Neutrophil (primary cell): ENCODE measurements around the gene OR4D6.
"Not testable (repeated sequence)": the region's sequence is repeated elsewhere in the genome, so short reads cannot be mapped to it uniquely, and the experiment has no call there.

Experiments used
- H3K27ac ChIP-seq: fragments of 200-600 bp; sonication (generic); 2 replicates; pipeline ENCODE4 v1.5.1; 2016; ENCODE audit warnings: mild to moderate bottlenecking, moderate library complexity
- H3K27me3 ChIP-seq: fragments of 200-600 bp; sonication (generic); 2 replicates; pipeline ENCODE4 v1.6.0; 2016; ENCODE audit warnings: mild to moderate bottlenecking
- H3K36me3 ChIP-seq: fragments of 200-600 bp; sonication (generic); 2 replicates; pipeline ENCODE4 v1.5.1; 2017
- H3K4me1 ChIP-seq, 2 experiments: fragments of 200-600 bp in 1 of 2; sonication (generic) in 1 of 2; 1 replicate in 1 of 2; 2 replicates in 1 of 2; pipeline versions ENCODE4 v1.5.1 to v1.6.1; 2013 to 2016; ENCODE audit warnings: low read depth in 1 of 2, low read length in 1 of 2, mild to moderate bottlenecking in 1 of 2, moderate library complexity in 1 of 2; ENCODE audit not compliant: control insufficient read depth in 1 of 2, insufficient read depth in 1 of 2
- H3K4me3 ChIP-seq, 2 experiments: fragments of 200-600 bp in 1 of 2; sonication (generic) in 1 of 2; 1 replicate in 1 of 2; 2 replicates in 1 of 2; pipeline ENCODE4 v1.5.1; 2013 to 2016; ENCODE audit warnings: low read depth in 1 of 2, low read length in 1 of 2, mild to moderate bottlenecking in 1 of 2, moderate library complexity in 1 of 2
- H3K9me3 ChIP-seq: fragments of 200-600 bp; sonication (generic); 2 replicates; pipeline ENCODE4 v1.5.1; 2016
- TF ChIP-seq, protein P1 (sequence below): fragments of 200-600 bp; sonication (generic); IDR thresholded peaks from 2 replicates; pipeline ENCODE4 v1.5.1; 2016; ENCODE audit warnings: antibody characterized with exemption

The OR4D6 gene

GRCh38 chr11:59436169-59436568 lies 20.6 kb upstream of the OR4D6 start, which contains the start of gene OR5A1:
Gene OR5A1, plus strand, starts transcription at chr11:59436469. Its CDS starts 6,700 bp downstream, at chr11:59443169.
- Histone ChIP-seq H3K36me3 (no peaks in the 10 kb centered on the region), H3K4me1 (no peaks in the 10 kb centered on the region), H3K9me3 (no peaks in the 10 kb centered on the region), H3K4me3 (no peak within 1 kb of the TSS), H3K27ac (no peak within 1 kb of the TSS), H3K27me3 (peaks cover 10% of the 10 kb centered on the region)
- TF ChIP-seq, protein P1, sequence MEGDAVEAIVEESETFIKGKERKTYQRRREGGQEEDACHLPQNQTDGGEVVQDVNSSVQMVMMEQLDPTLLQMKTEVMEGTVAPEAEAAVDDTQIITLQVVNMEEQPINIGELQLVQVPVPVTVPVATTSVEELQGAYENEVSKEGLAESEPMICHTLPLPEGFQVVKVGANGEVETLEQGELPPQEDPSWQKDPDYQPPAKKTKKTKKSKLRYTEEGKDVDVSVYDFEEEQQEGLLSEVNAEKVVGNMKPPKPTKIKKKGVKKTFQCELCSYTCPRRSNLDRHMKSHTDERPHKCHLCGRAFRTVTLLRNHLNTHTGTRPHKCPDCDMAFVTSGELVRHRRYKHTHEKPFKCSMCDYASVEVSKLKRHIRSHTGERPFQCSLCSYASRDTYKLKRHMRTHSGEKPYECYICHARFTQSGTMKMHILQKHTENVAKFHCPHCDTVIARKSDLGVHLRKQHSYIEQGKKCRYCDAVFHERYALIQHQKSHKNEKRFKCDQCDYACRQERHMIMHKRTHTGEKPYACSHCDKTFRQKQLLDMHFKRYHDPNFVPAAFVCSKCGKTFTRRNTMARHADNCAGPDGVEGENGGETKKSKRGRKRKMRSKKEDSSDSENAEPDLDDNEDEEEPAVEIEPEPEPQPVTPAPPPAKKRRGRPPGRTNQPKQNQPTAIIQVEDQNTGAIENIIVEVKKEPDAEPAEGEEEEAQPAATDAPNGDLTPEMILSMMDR = no peak

GRCh38 chr11:59437770-59438169 lies 19.0 kb upstream of the OR4D6 start:
- H3K4me1 ChIP-seq = no peaks in the 10 kb centered on the region
- no peak overlapping the region for H3K4me3 ChIP-seq
- TF ChIP-seq, protein P1 = no peak
- no peaks in the 10 kb centered on the region for H3K27me3 ChIP-seq
- H3K27ac ChIP-seq = no peak overlapping the region
- no peaks in the 10 kb centered on the region for H3K9me3 ChIP-seq
- H3K36me3 ChIP-seq = no peaks in the 10 kb centered on the region

DNA sequence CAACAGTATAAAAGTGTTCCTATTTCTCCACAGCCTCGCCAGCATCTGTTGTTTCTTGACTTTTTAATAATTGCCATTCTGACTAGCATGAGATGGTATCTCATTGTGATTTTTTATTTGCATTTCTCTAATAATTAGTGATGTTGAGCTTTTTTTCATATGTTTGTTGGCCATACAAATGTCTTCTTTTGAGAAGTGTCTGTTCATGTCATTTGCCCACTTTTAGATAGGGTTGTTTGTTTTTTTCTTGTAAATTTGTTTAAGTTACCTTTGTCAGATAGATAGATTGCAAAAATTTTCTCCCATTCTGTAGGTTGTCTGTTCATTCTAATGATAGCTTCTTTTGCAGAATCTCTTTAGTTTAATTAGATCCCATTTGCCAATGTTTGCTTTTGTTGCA lies 11.1 kb upstream of the OR4D6 start:
- H3K27ac ChIP-seq, H3K27me3 ChIP-seq, H3K4me3 ChIP-seq, H3K9me3 ChIP-seq, H3K36me3 ChIP-seq, H3K4me1 ChIP-seq: not testable (repeated sequence)

DNA sequence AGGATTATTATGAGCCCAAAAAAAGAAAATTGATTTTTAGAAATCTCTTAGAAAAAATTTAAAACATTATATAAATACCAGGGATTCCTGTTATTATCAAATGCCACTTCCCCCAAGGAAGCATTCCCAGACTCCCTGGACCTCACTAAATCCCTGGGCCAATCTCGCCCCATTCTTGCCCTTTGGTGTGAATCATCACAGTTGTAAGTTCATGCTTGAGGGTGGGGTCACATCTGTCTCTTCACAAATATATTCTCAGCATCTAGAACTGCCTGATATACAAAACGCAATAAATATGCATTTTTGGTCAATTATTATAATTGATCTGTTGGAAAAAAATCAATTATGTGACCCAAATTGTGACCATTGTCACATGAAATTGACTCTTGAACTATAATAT lies 8.3 kb upstream of the OR4D6 start:
- no peaks in the 10 kb centered on the region for H3K4me1 ChIP-seq
- peaks cover 7% of the 10 kb centered on the region for H3K27me3 ChIP-seq
- H3K36me3 ChIP-seq = no peaks in the 10 kb centered on the region
- H3K9me3 ChIP-seq = no peaks in the 10 kb centered on the region
- no peak overlapping the region for H3K27ac ChIP-seq
- H3K4me3 ChIP-seq = no peak overlapping the region
- TF ChIP-seq, protein P1 = no peak

DNA sequence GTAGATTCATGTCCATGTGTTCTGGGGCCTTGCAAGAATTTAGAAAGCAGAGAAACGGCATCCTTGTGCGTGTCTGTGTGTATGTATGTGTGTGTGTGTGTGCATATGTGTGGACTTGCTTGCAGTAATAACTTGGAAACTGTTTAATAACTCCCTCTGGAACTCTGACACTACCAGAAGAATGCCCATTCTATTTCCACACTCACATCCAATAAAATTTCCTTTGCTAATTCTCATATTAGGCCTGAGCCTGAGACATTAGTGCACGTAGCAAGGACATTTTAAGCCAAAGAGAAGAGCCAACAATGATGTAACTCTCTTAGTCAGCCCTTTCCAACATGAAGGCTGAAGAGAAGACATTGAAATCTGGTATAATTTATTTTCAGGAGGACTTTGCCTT lies 3.2 kb downstream of the OR4D6 start:
- Histone ChIP-seq H3K36me3 (no peaks in the 10 kb centered on the region), H3K27me3 (no peaks in the 10 kb centered on the region), H3K4me3 (no peak overlapping the region), H3K9me3 (no peaks in the 10 kb centered on the region), H3K4me1 (no peaks in the 10 kb centered on the region), H3K27ac (no peak overlapping the region)
- TF ChIP-seq, protein P1 = no peak

DNA sequence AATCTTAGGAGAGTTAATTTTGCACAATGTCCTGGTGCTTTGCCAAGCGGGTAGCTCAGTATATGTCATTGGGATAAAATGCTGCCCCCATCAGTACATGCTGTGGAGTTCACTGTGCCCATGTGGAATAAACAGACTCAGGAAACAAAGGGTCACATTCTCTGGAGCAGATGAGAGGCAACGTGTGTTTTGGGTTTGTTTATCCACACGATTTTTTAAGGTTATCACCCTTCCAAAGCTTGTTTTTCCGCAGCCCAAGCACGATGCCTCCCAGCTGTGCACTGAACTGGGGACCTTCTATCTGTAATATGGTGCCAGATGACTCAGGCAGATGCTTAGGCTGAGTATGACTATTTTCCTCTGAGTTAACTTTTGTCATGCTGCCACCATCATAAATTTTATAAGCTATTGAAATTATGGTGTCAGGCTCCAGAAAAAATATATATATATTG lies 6.5 kb downstream of the OR4D6 start:
- Histone ChIP-seq H3K27me3 (no peaks in the 10 kb centered on the region), H3K36me3 (no peaks in the 10 kb centered on the region), H3K27ac (no peak overlapping the region), H3K9me3 (no peaks in the 10 kb centered on the region), H3K4me3 (no peak overlapping the region), H3K4me1 (no peaks in the 10 kb centered on the region)
- TF ChIP-seq, protein P1 = no peak
